Left lung (tissue), 10 donors: ENCODE results near the gene CEP170. TPM values are rescaled to one million over a fixed set of nuclear protein-coding genes. Genes with fewer than 3 reads are reported as not detected.
A peak's percentile ranks its signal among the peaks of the same experiment; 100 is the strongest.

ENCODE experiments used
- ATAC-seq: fragments of 200-7000 bp; cut with Tn5 transposase; one replicate; pipeline ENCODE4 v1.9.1; 2020; ENCODE audit warnings: moderate library complexity
- DNase-seq, 4 donors: peaks; one replicate each; pipeline ENCODE4 v3.0.0-alpha.2; 2013 to 2020
- H3K27ac ChIP-seq, 2 donors: fragments of 200-600 bp; sonication (generic) in 1 of 2; one replicate each; pipeline versions ENCODE4 v1.5.0 to v1.8.0; 2020 to 2021
- H3K27me3 ChIP-seq, 2 donors: fragments of 200-600 bp; sonication (generic) in 1 of 2; one replicate each; pipeline versions ENCODE4 v1.5.0 to v1.8.0; 2020 to 2021
- H3K36me3 ChIP-seq, 2 donors: fragments of 200-600 bp; sonication (generic) in 1 of 2; one replicate each; pipeline versions ENCODE4 v1.5.0 to v1.8.0; 2020 to 2021
- H3K4me1 ChIP-seq, 2 donors: fragments of 200-600 bp; one replicate each; pipeline ENCODE4 v1.8.0; 2021
- H3K4me3 ChIP-seq, 2 donors: fragments of 200-600 bp; sonication (generic) in 1 of 2; one replicate each; pipeline versions ENCODE4 v1.5.0 to v1.8.0; 2020 to 2021; ENCODE audit warnings: mild to moderate bottlenecking in 1 of 2
- H3K9me3 ChIP-seq, 2 donors: fragments of 200-600 bp; sonication (generic) in 1 of 2; one replicate each; pipeline versions ENCODE4 v1.5.0 to v1.8.0; 2020 to 2021
- CTCF ChIP-seq, 2 donors: fragments of 200-600 bp; sonication (generic) in 1 of 2; IDR thresholded peaks; one replicate each; pipeline versions ENCODE4 v1.5.0 to v1.8.0; 2021; ENCODE audit warnings: antibody characterized with exemption in 2 of 2
- intact Hi-C, 2 donors: fragments of 100-400 bp; cut with DNase I; formaldehyde crosslinking; loops; one replicate each; pipeline versions ENCODE4 v1.11.2 to v1.14.2; 2022
- polyA plus RNA-seq, 6 donors: library from polyadenylated mRNA; unstranded; fragments of 120-200 nt; gene quantifications; one replicate each; pipeline ENCODE4 v1.2.1, GENCODE V29; 2013; ENCODE audit not compliant: insufficient read length in 6 of 6
- total RNA-seq, 2 donors: library from RNA; stranded (reverse); fragmentation: NEBNext Ultra II Directional; extraction: Animal tissue kit (Norgen Biotek cat#: 25700); gene quantifications; one replicate each; pipeline ENCODE4 v1.2.1, GENCODE V29; 2021
- donor health status: DM: no; HTN: yes; CAD: no.
- donor health status: DM: no; HTN: no; CAD: no.

Gene CEP170
- total and polyA plus RNA-seq, 8 donors: 60.8 to 111 (median 74.2) TPM

GRCh38 chr1:243293941-243294722 is 39.1 kb upstream of the CEP170 start:
- no peak overlapping the region for H3K4me3 ChIP-seq
- TF ChIP-seq CTCF (IDR thresholded peaks at IDR 0.05): no peak
- DNase-seq (no peak), ATAC-seq (no peak)
- H3K27ac ChIP-seq: no peak overlapping the region
- H3K36me3 ChIP-seq: peaks cover 0 to 43% of the 10 kb centered on the region in 2 donors
- H3K4me1 ChIP-seq: peaks cover 0 to 5% of the 10 kb centered on the region in 2 donors
- H3K9me3 ChIP-seq: peaks cover 0 to 7% of the 10 kb centered on the region in 2 donors
- intact Hi-C loops: no loop called here
- H3K27me3 ChIP-seq: no peaks in the 10 kb centered on the region

GRCh38 chr1:243292117-243292516 is 37.0 kb upstream of the CEP170 start:
- H3K27me3 ChIP-seq: no peaks in the 10 kb centered on the region
- H3K4me3 ChIP-seq: no peak overlapping the region
- ATAC-seq: no peak
- no peak for TF ChIP-seq CTCF (IDR thresholded peaks at IDR 0.05)
- intact Hi-C loops: no loop called here
- peaks cover 0 to 33% of the 10 kb centered on the region in 2 donors for H3K36me3 ChIP-seq
- H3K27ac ChIP-seq: no peak overlapping the region
- peaks cover 9 to 25% of the 10 kb centered on the region in 2 donors for H3K4me1 ChIP-seq
- no peak for DNase-seq
- H3K9me3 ChIP-seq: peaks cover 0 to 7% of the 10 kb centered on the region in 2 donors

GRCh38 chr1:243291292-243291691 is 36.2 kb upstream of the CEP170 start:
- intact Hi-C loops: no loop called here
- no peak for TF ChIP-seq CTCF (IDR thresholded peaks at IDR 0.05)
- Histone ChIP-seq H3K36me3 (peaks cover 0 to 33% of the 10 kb centered on the region in 2 donors), H3K27me3 (no peaks in the 10 kb centered on the region), H3K4me3 (no peak overlapping the region), H3K4me1 (peaks cover 16 to 33% of the 10 kb centered on the region in 2 donors), H3K9me3 (peaks cover 0 to 7% of the 10 kb centered on the region in 2 donors), H3K27ac (no peak overlapping the region)
- DNase-seq (no peak), ATAC-seq (no peak)

GRCh38 chr1:243288062-243288461 is 33.0 kb upstream of the CEP170 start:
- Histone ChIP-seq H3K27me3 (no peaks in the 10 kb centered on the region), H3K9me3 (no peaks in the 10 kb centered on the region), H3K4me3 (no peak overlapping the region), H3K4me1 (peaks cover 18 to 58% of the 10 kb centered on the region in 2 donors), H3K36me3 (peaks cover 0 to 26% of the 10 kb centered on the region in 2 donors), H3K27ac (peak overlapping the region; percentile 77 to 86)
- ATAC-seq: no peak
- intact Hi-C loops: no loop called here
- no peak for TF ChIP-seq CTCF (IDR thresholded peaks at IDR 0.05)
- DNase-seq: no peak

- no peak for TF ChIP-seq CTCF (IDR thresholded peaks at IDR 0.05)
- DNase-seq (no peak), ATAC-seq (peak; percentile 85)
- Histone ChIP-seq H3K4me3 (no peak overlapping the region), H3K27ac (peak overlapping the region; percentile 77 to 86), H3K36me3 (peaks cover 0 to 26% of the 10 kb centered on the region in 2 donors), H3K9me3 (no peaks in the 10 kb centered on the region), H3K27me3 (no peaks in the 10 kb centered on the region), H3K4me1 (peaks cover 18 to 58% of the 10 kb centered on the region in 2 donors)
- intact Hi-C loops: no loop called here
Measured at GRCh38 chr1:243287652-243288051, 32.6 kb upstream of the CEP170 start.
